HCEC 1CT (cell line): ENCODE data around the gene WDR38.
"Not testable (repeated sequence)": the region's sequence is repeated elsewhere in the genome, so short reads cannot be mapped to it uniquely, and the experiment has no call there.

Experiments used
- DNase-seq: peaks from one replicate; pipeline ENCODE4 v3.0.0-alpha.2; 2017

Gene WDR38

DNA sequence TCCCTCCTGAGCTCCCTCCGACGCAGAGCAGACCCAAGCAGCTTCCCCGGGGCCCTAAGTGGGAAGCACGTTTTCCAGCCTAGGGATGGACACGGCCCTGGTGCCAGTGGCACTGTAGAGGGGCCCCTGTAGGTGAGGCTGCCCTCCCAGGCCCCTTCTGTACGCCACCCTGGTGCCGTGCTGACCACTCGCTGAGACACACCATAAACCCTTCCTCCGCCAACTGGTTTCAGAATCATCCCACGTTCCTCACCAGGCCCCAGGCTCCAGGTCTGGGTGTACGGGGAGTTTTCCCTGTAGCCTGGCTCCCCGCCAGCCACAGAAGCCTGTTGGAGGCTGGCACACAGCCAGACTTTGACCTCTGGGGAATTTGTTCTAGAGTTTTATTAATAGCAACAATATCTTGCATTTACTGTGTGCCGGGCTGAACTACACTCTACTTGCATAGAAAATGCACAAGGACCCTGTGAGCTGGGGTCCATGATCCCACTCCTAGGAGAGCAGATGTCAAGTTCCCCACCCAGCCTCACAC, 18.2 kb upstream of the WDR38 start:
- DNase-seq, result peak; percentile 42

- DNase-seq, result not testable (repeated sequence)
Observed at GRCh38 chr9:124838132-124838531, 15.1 kb upstream of the WDR38 start.

GRCh38 chr9:124838567-124839275, 14.5 kb upstream of the WDR38 start:
- DNase-seq, result not testable (repeated sequence)

DNA sequence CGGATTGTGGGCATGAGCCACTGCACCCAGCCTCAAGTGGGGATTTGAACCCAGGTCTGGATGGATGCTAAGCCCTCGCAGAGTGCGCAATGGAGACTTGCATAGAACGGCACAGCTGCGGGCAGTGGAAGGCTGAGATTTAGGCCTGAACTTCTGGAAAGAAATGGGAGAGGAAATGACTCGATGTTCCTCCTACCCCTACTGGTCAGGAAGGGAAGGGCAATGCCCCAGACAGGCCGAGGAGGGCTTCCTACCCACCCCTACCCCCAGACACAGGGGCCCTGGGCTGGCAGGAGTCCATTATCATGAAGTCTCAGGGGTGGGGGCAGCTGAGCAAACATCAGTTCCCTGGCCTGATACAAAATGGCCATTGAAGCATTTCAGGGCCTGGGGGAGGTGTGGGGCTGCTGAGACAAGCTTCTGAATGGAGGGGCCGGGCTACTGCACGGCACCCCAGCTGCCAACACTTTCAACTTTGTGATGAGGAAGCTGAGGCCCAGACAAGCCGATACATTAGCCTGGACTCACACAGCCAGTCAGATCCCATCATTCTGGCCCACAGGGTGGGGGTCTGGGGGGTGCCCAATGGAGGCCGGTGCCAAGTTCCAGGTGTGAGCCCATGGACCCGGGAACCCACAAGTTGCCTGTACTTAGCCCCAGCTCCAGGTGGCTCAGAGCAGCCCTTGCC, 13.5 kb upstream of the WDR38 start:
- no peak for DNase-seq

GRCh38 chr9:124840300-124840833, 12.9 kb upstream of the WDR38 start:
- DNase-seq, result no peak

DNA sequence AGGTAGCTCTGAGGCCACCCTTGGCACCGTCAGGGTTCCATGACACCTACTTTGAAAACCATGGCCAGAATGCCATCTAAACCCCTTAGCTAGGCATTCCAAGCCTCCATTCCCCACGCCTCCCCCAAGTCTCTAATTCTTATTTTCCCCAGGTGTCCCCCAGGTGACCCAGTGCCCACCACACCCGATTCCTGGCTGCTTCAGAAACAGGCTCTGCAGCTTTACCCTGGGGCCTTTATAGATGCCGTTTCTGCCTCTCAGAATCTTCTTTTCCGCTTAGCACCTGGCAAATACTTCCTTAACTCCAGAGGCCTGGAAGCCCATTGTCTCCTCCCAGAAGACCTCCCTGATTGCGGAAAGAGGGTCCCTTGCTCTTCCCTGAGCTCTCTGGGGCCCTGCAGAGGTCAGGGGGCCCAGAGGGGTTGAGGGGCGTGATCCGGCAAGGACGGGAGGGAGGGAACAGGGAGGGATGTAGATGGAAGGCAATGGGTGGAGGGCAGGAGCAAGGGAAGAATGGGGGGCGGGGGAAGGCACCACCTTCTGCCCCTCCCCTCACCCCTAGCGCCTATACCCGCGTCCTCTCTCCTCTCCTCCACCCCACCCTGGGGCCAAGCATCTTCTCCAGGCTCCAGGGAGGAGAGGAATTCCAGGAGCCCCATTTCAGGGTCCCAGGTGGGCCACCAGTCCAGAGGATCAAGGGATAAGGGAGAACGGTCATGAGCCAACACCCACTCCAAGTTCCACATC, 12.0 kb upstream of the WDR38 start:
- DNase-seq, result no peak

DNA sequence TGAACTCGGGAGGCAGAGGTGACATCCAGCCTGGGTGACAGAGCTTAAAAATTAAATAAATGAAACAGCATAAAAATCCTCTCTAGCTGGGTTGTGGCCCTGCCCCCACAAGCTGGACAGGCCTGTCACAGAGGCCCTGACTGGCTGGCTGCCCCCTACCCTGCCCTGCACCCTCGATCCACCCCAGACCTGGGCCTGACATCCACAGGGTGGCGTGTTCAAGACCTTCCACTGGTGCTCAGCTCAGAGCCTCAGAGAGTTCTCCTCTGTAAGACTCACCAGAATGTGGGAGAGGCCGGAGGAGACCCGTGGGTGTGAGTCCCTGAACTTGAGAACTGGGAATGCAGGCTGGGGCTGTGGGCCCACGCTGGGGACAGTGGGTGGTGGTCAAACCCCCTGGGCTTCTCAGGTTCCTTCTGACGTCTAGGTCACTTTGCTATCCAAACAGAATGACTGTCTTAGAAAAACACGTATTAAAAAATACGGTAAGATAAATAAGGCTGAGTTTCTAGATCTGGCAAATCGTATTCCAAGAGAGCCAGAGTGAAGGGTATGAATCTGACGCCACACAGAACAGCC, 9.7 kb upstream of the WDR38 start:
- DNase-seq, result no peak

GRCh38 chr9:124844291-124844690, 9.0 kb upstream of the WDR38 start:
- no peak for DNase-seq

DNA sequence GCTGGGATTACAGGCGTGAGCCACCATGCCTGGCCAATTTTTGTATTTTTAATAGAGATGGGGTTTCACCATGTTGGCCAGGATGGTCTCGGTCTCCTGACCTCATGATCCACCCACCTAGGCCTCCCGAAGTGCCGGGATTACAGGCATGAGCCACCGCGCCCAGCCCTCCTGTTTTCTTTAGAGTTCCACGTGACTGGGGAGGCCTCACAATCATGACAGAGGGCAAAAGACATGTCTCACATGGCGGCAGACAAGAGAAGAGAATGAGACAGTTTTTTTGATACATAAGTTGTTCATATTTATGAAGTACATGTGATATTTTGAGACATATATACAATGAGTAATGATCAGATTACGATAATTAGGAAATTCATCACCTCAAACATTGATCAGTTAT, 6.8 kb upstream of the WDR38 start:
- DNase-seq, result not testable (repeated sequence)

DNA sequence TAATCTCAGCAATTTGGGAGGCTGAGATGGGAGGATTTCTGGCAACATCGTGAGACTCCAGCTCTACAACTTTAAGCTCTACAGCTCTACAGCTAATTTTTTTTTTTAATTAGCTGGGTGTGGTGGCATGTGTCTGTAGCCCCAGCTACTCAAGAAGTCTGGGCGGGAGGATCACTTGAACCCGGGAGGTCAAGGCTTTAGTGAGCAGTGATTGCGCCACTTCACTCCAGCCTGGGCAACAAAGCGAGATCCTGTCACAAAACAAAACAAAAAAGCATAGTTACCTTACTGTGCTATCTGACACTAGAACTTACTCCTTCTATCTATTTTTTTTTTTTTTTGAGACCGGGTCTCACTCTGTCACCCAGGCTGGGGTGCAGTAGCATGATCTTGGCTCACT, 6.3 kb upstream of the WDR38 start:
- DNase-seq, result no peak

- DNase-seq, result no peak
Observed at GRCh38 chr9:124849801-124850200, 3.5 kb upstream of the WDR38 start.

- DNase-seq, result no peak
Observed at GRCh38 chr9:124852121-124852828, 985 bp upstream of the WDR38 start.

GRCh38 chr9:124853605-124854143, 414 bp downstream of the WDR38 start:
- no peak for DNase-seq

DNA sequence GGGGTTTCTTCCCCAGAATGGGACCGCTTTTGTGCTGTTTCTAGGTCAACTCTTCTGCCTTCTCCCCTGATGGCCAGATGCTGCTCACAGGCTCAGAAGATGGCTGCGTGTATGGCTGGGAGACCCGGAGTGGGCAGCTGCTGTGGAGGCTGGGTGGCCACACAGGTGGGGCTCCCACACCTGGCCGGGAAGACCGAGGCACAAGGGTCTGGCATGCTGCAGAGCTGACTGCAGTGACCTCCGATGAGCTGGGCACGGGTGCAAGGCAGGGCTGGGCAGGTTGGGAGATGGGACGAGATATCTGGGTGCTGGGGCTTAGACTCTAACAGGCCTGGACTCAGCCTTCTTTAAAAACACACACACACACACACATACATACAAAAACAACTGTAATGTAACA, 901 bp downstream of the WDR38 start:
- no peak for DNase-seq

GRCh38 chr9:124854822-124855221, 1.6 kb downstream of the WDR38 start:
- no peak for DNase-seq

DNA sequence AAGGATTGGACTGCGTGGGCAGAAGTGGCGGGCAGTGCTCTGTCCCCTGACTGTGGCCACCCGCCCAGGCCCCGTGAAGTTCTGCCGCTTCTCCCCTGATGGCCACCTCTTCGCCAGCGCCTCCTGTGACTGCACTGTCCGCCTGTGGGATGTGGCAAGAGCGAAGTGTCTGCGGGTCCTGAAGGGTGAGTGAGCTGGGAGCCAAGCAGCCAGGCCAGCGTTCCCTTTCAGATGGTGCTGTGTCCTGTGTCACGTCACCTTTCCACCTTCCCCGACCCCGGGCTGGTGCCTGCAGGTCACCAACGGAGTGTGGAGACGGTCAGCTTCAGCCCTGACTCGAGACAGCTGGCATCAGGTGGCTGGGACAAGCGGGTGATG, 2.3 kb downstream of the WDR38 start:
- no peak for DNase-seq

- peak; percentile 36 for DNase-seq
Observed at GRCh38 chr9:124855944-124856765, 2.9 kb downstream of the WDR38 start.

GRCh38 chr9:124857533-124858162, 4.4 kb downstream of the WDR38 start:
- DNase-seq, result no peak

GRCh38 chr9:124858330-124859046, 5.2 kb downstream of the WDR38 start:
- no peak for DNase-seq
